M059J (cell line): Measurements from ENCODE around the gene NPHP4. TPM values are rescaled to one million over a fixed set of nuclear protein-coding genes. Genes with fewer than 3 reads are reported as not detected.

Experiments used
- DNase-seq: peaks from one replicate; pipeline ENCODE4 v3.0.0-alpha.2; 2012; ENCODE audit warnings: low read depth
- total RNA-seq: library from RNA; depleted of rRNA; stranded (reverse); fragments of >200 nt; shearing (Covaris generic); gene quantifications from 2 replicates; pipeline ENCODE4 v1.2.3, GENCODE V29; 2014

NPHP4 gene
- total RNA-seq, 1 experiment from 2014 or later: 7.8 TPM

GRCh38 chr1:5832916-5833895 is 159.0 kb downstream of the NPHP4 start:
- DNase-seq: no peak

GRCh38 chr1:5831600-5832335 is 160.5 kb downstream of the NPHP4 start:
- no peak for DNase-seq

GRCh38 chr1:5830771-5831599 is 161.2 kb downstream of the NPHP4 start:
- DNase-seq: no peak

- DNase-seq: no peak
These were observed 162.8 kb downstream of the NPHP4 start for GRCh38 chr1:5829414-5829813.

GRCh38 chr1:5828308-5828935 is 163.8 kb downstream of the NPHP4 start:
- no peak for DNase-seq

- no peak for DNase-seq
These were observed 164.7 kb downstream of the NPHP4 start for GRCh38 chr1:5827516-5827915.

- no peak for DNase-seq
These were observed 165.6 kb downstream of the NPHP4 start for GRCh38 chr1:5826601-5827000.

GRCh38 chr1:5822726-5823125 is 169.5 kb downstream of the NPHP4 start:
- DNase-seq: no peak

GRCh38 chr1:5822266-5822665 is 170.0 kb downstream of the NPHP4 start:
- no peak for DNase-seq

GRCh38 chr1:5821540-5822176 is 170.6 kb downstream of the NPHP4 start:
- no peak for DNase-seq

GRCh38 chr1:5820026-5820421 is 172.2 kb downstream of the NPHP4 start:
- DNase-seq: no peak

GRCh38 chr1:5819391-5820025 is 172.7 kb downstream of the NPHP4 start:
- no peak for DNase-seq

GRCh38 chr1:5818755-5819154 is 173.5 kb downstream of the NPHP4 start:
- no peak for DNase-seq

GRCh38 chr1:5815716-5816115 is 176.5 kb downstream of the NPHP4 start:
- no peak for DNase-seq

- DNase-seq: no peak
These were observed 177.0 kb downstream of the NPHP4 start for GRCh38 chr1:5815211-5815610.

GRCh38 chr1:5814046-5814619 is 178.1 kb downstream of the NPHP4 start:
- DNase-seq: no peak

- DNase-seq: no peak
These were observed 178.7 kb downstream of the NPHP4 start for GRCh38 chr1:5813480-5813879.
